ENCODE data around the gene OR6C4.

OR6C4 gene

GRCh38 chr12:55549302-55549701 lies at the start of gene OR6C4:
Gene OR6C4 (plus strand): TSS chr12:55549602. CDS start chr12:55551227, 1,625 bp downstream.
- Histone ChIP-seq H3K27me3 (ENCODE audit: low read depth, low read length) (no peaks in the 10 kb centered on the region), H3K4me1 (ENCODE audit: low read length) (no peaks in the 10 kb centered on the region), H4K20me1 (ENCODE audit: insufficient read depth, low read length) (no peaks in the 10 kb centered on the region), H3K9me3 (ENCODE audit: insufficient read depth, low read length) (no peaks in the 10 kb centered on the region), H3K4me3 (ENCODE audit: low read length) (no peak within 1 kb of the TSS), H3K36me3 (replicated peaks; ENCODE audit: low read depth, low read length) (no peaks in the 10 kb centered on the region), H3K27ac (ENCODE audit: low read length) (no peak within 1 kb of the TSS), H3K4me2 (ENCODE audit: low read length) (no peak within 1 kb of the TSS), H3K9ac (ENCODE audit: low read length) (no peak within 1 kb of the TSS), H3K79me2 (ENCODE audit: low read length) (no peaks in the 10 kb centered on the region), H2AFZ (ENCODE audit: low read depth, low read length) (no peak within 1 kb of the TSS)
- TF ChIP-seq CTCF (IDR thresholded peaks at IDR 0.05; ENCODE audit: low read depth, low read length) (no peak), EZH2phosphoT487 (IDR thresholded peaks at IDR 0.05; ENCODE audit: low read depth) (no peak)

GRCh38 chr12:55499810-55500252 lies 49.6 kb upstream of the OR6C4 start:
- H3K9me3 ChIP-seq (ENCODE audit: insufficient read depth, low read length) = no peaks in the 10 kb centered on the region
- no peaks in the 10 kb centered on the region for H4K20me1 ChIP-seq (ENCODE audit: insufficient read depth, low read length)
- H2AFZ ChIP-seq (ENCODE audit: low read depth, low read length) = no peak overlapping the region
- no peaks in the 10 kb centered on the region for H3K79me2 ChIP-seq (ENCODE audit: low read length)
- H3K9ac ChIP-seq (ENCODE audit: low read length) = no peak overlapping the region
- H3K27me3 ChIP-seq (ENCODE audit: low read depth, low read length) = no peaks in the 10 kb centered on the region
- TF ChIP-seq CTCF (IDR thresholded peaks at IDR 0.05; ENCODE audit: low read depth, low read length) = no peak
- no peak for TF ChIP-seq EZH2phosphoT487 (IDR thresholded peaks at IDR 0.05; ENCODE audit: low read depth)
- no peaks in the 10 kb centered on the region for H3K36me3 ChIP-seq (replicated peaks; ENCODE audit: low read depth, low read length)
- no peak overlapping the region for H3K4me3 ChIP-seq (ENCODE audit: low read length)
- no peak overlapping the region for H3K27ac ChIP-seq (ENCODE audit: low read length)
- H3K4me1 ChIP-seq (ENCODE audit: low read length) = no peaks in the 10 kb centered on the region
- H3K4me2 ChIP-seq (ENCODE audit: low read length) = no peak overlapping the region

- Histone ChIP-seq H2AFZ (ENCODE audit: low read depth, low read length) (no peak overlapping the region), H3K27me3 (ENCODE audit: low read depth, low read length) (no peaks in the 10 kb centered on the region), H3K4me2 (ENCODE audit: low read length) (no peak overlapping the region), H3K4me3 (ENCODE audit: low read length) (no peak overlapping the region), H3K36me3 (replicated peaks; ENCODE audit: low read depth, low read length) (no peaks in the 10 kb centered on the region), H3K79me2 (ENCODE audit: low read length) (no peaks in the 10 kb centered on the region), H3K9ac (ENCODE audit: low read length) (no peak overlapping the region), H4K20me1 (ENCODE audit: insufficient read depth, low read length) (no peaks in the 10 kb centered on the region), H3K4me1 (ENCODE audit: low read length) (no peaks in the 10 kb centered on the region), H3K27ac (ENCODE audit: low read length) (no peak overlapping the region), H3K9me3 (ENCODE audit: insufficient read depth, low read length) (no peaks in the 10 kb centered on the region)
- TF ChIP-seq EZH2phosphoT487 (IDR thresholded peaks at IDR 0.05; ENCODE audit: low read depth) (no peak), CTCF (IDR thresholded peaks at IDR 0.05; ENCODE audit: low read depth, low read length) (no peak)
Measured at GRCh38 chr12:55501601-55502000, 47.8 kb upstream of the OR6C4 start.

GRCh38 chr12:55515696-55516095 lies 33.7 kb upstream of the OR6C4 start:
- H3K4me1 ChIP-seq (ENCODE audit: low read length) = no peaks in the 10 kb centered on the region
- no peaks in the 10 kb centered on the region for H3K36me3 ChIP-seq (replicated peaks; ENCODE audit: low read depth, low read length)
- no peak overlapping the region for H3K27ac ChIP-seq (ENCODE audit: low read length)
- H3K9ac ChIP-seq (ENCODE audit: low read length) = no peak overlapping the region
- H3K79me2 ChIP-seq (ENCODE audit: low read length) = no peaks in the 10 kb centered on the region
- H3K27me3 ChIP-seq (ENCODE audit: low read depth, low read length) = no peaks in the 10 kb centered on the region
- no peaks in the 10 kb centered on the region for H4K20me1 ChIP-seq (ENCODE audit: insufficient read depth, low read length)
- H3K4me2 ChIP-seq (ENCODE audit: low read length) = no peak overlapping the region
- H2AFZ ChIP-seq (ENCODE audit: low read depth, low read length) = no peak overlapping the region
- no peak overlapping the region for H3K4me3 ChIP-seq (ENCODE audit: low read length)
- no peaks in the 10 kb centered on the region for H3K9me3 ChIP-seq (ENCODE audit: insufficient read depth, low read length)
- no peak for TF ChIP-seq CTCF (IDR thresholded peaks at IDR 0.05; ENCODE audit: low read depth, low read length)
